IMR-90 (cell line): ENCODE data around the gene ZFR2. TPM values are rescaled to one million over a fixed set of nuclear protein-coding genes. Genes with fewer than 3 reads are reported as not detected.

Experiments used
- ATAC-seq: fragments of 200-7000 bp; cut with Tn5 transposase; 2 replicates; pipeline ENCODE4 v1.9.1; 2020; ENCODE audit warnings: low read depth, mild to moderate bottlenecking, moderate library complexity
- BruUV-seq: library from RNA; stranded (reverse); fragments of 400-500 nt; replicated peaks from 2 replicates; lab custom pipeline; 2021; lab: Mats Ljungman, UMichigan
- CTCF ChIA-PET: fragments of 300-600 bp; formaldehyde crosslinking; extraction: SDS; loops from one replicate; lab custom pipeline; 2021; ENCODE audit warnings: antibody characterized with exemption; lab: Yijun Ruan, JAX
- POLR2A ChIA-PET: fragments of 300-600 bp; sonication (Branson Sonifier 250); formaldehyde crosslinking; loops from one replicate; lab custom pipeline; 2022; ENCODE audit warnings: antibody characterized with exemption; ENCODE audit not compliant: unreplicated experiment; lab: Charles Lee
- DNase-seq: peaks from one replicate; pipeline ENCODE4 v3.0.0; 2013
- H2AFZ ChIP-seq: replicated peaks from 2 replicates; pipeline ENCODE3; 2013; ENCODE audit warnings: low read length, mild to moderate bottlenecking; ENCODE audit not compliant: poor library complexity
- H2AK5ac ChIP-seq: 2 replicates; pipeline ENCODE4 v1.6.1; 2013; ENCODE audit warnings: low read depth, low read length, inconsistent platforms
- H2AK9ac ChIP-seq: replicated peaks from 2 replicates; pipeline ENCODE3; 2013; ENCODE audit warnings: mild to moderate bottlenecking, low read depth, low read length, moderate library complexity; ENCODE audit not compliant: poor library complexity
- H2BK120ac ChIP-seq: 2 replicates; pipeline ENCODE4 v1.6.1; 2013; ENCODE audit warnings: low read depth, low read length, inconsistent platforms
- H2BK15ac ChIP-seq: 3 replicates; pipeline ENCODE4 v1.6.1; 2013; ENCODE audit warnings: low read depth, low read length, inconsistent platforms
- H2BK20ac ChIP-seq: 2 replicates; pipeline ENCODE4 v1.6.1; 2013; ENCODE audit warnings: low read depth, mild to moderate bottlenecking, inconsistent platforms, low read length, moderate library complexity
- H2BK5ac ChIP-seq: 2 replicates; pipeline ENCODE4 v1.6.1; 2013; ENCODE audit warnings: mild to moderate bottlenecking, low read depth, low read length, inconsistent platforms; ENCODE audit not compliant: poor library complexity, severe bottlenecking
- H3K14ac ChIP-seq: replicated peaks from 2 replicates; pipeline ENCODE4 v1.6.1; 2013; ENCODE audit warnings: low read depth, low read length, inconsistent platforms
- H3K18ac ChIP-seq: 2 replicates; pipeline ENCODE4 v1.6.1; 2013; ENCODE audit warnings: low read depth, low read length, control low read depth
- H3K23ac ChIP-seq: 2 replicates; pipeline ENCODE4 v1.6.1; 2013; ENCODE audit warnings: low read depth, low read length, inconsistent platforms
- H3K27ac ChIP-seq: 2 replicates; pipeline ENCODE4 v1.5.1; 2013; ENCODE audit warnings: mild to moderate bottlenecking, control low read depth, low read length; ENCODE audit not compliant: insufficient read depth
- H3K27me3 ChIP-seq: 2 replicates; pipeline ENCODE4 v1.6.1; 2013; ENCODE audit warnings: low read length; ENCODE audit not compliant: control insufficient read depth, insufficient read depth
- H3K36me3 ChIP-seq: 2 replicates; pipeline ENCODE4 v1.6.1; 2013; ENCODE audit warnings: low read length, mixed read lengths; ENCODE audit not compliant: control insufficient read depth, insufficient read depth
- H3K4ac ChIP-seq: 2 replicates; pipeline ENCODE4 v1.6.1; 2013; ENCODE audit warnings: low read depth, low read length, inconsistent platforms
- H3K4me1 ChIP-seq: 2 replicates; pipeline ENCODE4 v1.6.1; 2013; ENCODE audit warnings: low read length, mixed read lengths; ENCODE audit not compliant: control insufficient read depth, insufficient read depth
- H3K4me2 ChIP-seq: 2 replicates; pipeline ENCODE4 v1.6.1; 2013; ENCODE audit warnings: low read depth, mild to moderate bottlenecking, control low read depth, low read length, moderate library complexity
- H3K4me3 ChIP-seq: 2 replicates; pipeline ENCODE4 v1.5.1; 2013; ENCODE audit warnings: low read depth, mild to moderate bottlenecking, control low read depth, low read length, moderate library complexity; ENCODE audit not compliant: insufficient read depth
- H3K56ac ChIP-seq: 2 replicates; pipeline ENCODE4 v1.6.1; 2013; ENCODE audit warnings: low read length, inconsistent platforms; ENCODE audit not compliant: insufficient read depth; ENCODE audit errors: extremely low read depth
- H3K79me1 ChIP-seq, 2 experiments: 2 replicates each; pipeline ENCODE4 v1.6.1; 2013; ENCODE audit warnings: low read length in 2 of 2, inconsistent platforms in 1 of 2, low read depth in 1 of 2
- H3K9ac ChIP-seq: 2 replicates; pipeline ENCODE4 v1.6.1; 2013; ENCODE audit warnings: low read depth, low read length, control low read depth
- H3K9me1 ChIP-seq: 2 replicates; pipeline ENCODE4 v1.6.1; 2013; ENCODE audit warnings: low read length, inconsistent platforms; ENCODE audit not compliant: insufficient read depth
- H3K9me3 ChIP-seq: 2 replicates; pipeline ENCODE4 v1.6.1; 2013; ENCODE audit warnings: low read length; ENCODE audit not compliant: control insufficient read depth, insufficient read depth
- H4K20me1 ChIP-seq: 2 replicates; pipeline ENCODE4 v1.6.1; 2013; ENCODE audit warnings: low read length, inconsistent platforms; ENCODE audit not compliant: insufficient read depth
- H4K5ac ChIP-seq: 2 replicates; pipeline ENCODE4 v1.6.1; 2013; ENCODE audit warnings: mild to moderate bottlenecking, low read depth, low read length, control low read depth
- H4K8ac ChIP-seq, 2 experiments: 2 replicates each; pipeline ENCODE4 v1.6.1; 2013; ENCODE audit warnings: low read depth in 2 of 2, low read length in 2 of 2, control low read depth in 1 of 2, inconsistent platforms in 1 of 2
- H4K91ac ChIP-seq: 2 replicates; pipeline ENCODE4 v1.6.1; 2013; ENCODE audit warnings: low read depth, low read length, inconsistent platforms; ENCODE audit not compliant: insufficient read depth
- BHLHE40 ChIP-seq: fragments of 150-350 bp; IDR thresholded peaks from 2 replicates; pipeline ENCODE4 v1.6.1; 2016; ENCODE audit warnings: mild to moderate bottlenecking, low read depth, low read length
- ELK1 ChIP-seq: fragments of 150-350 bp; IDR thresholded peaks from 2 replicates; pipeline ENCODE4 v1.6.1; 2016; ENCODE audit warnings: low read depth, mild to moderate bottlenecking, low read length, moderate library complexity, borderline replicate concordance
- FOS ChIP-seq: fragments of 150-350 bp; IDR thresholded peaks from 2 replicates; pipeline ENCODE4 v1.6.1; 2016; ENCODE audit warnings: low read depth, low read length
- MAFK ChIP-seq: IDR thresholded peaks from 2 replicates; pipeline ENCODE4 v1.6.1; 2012; ENCODE audit warnings: low read depth, low read length, improper control_type of control experiment
- MXI1 ChIP-seq: IDR thresholded peaks from 2 replicates; pipeline ENCODE4 v1.6.1; 2012; ENCODE audit warnings: low read depth, mild to moderate bottlenecking, low read length, moderate library complexity, borderline replicate concordance
- POLR2A ChIP-seq: IDR thresholded peaks from 2 replicates; pipeline ENCODE4 v1.6.1; 2012; ENCODE audit warnings: mild to moderate bottlenecking, low read depth, low read length
- RCOR1 ChIP-seq: IDR thresholded peaks from 2 replicates; pipeline ENCODE4 v1.6.1; 2012; ENCODE audit warnings: mild to moderate bottlenecking, low read length, improper control_type of control experiment; ENCODE audit not compliant: insufficient replicate concordance
- RFX5 ChIP-seq: IDR thresholded peaks from 2 replicates; pipeline ENCODE4 v1.8.0; 2012; ENCODE audit warnings: low read depth, mild to moderate bottlenecking, low read length, moderate library complexity
- SMC3 ChIP-seq: fragments of 150-350 bp; IDR thresholded peaks from 2 replicates; pipeline ENCODE4 v1.6.1; 2016; ENCODE audit warnings: low read depth, mild to moderate bottlenecking, antibody characterized with exemption, low read length, moderate library complexity
- USF2 ChIP-seq: fragments of 150-350 bp; IDR thresholded peaks from 2 replicates; pipeline ENCODE4 v1.6.1; 2017; ENCODE audit warnings: mild to moderate bottlenecking, antibody characterized with exemption, low read length, low read depth
- WGBS, 2 experiments: methylation state at CpG; one replicate each; pipeline versions ENCODE4 v1.1.5 to v1.1.7; 2013; ENCODE audit warnings: missing lambda C conversion rate in 2 of 2; ENCODE audit not compliant: insufficient read length in 1 of 2; ENCODE audit errors: extremely low coverage in 2 of 2; 5-methylcytosine and 5-hydroxymethylcytosine counted together
- dilution Hi-C: fragments of 300-500 bp; cut with HindIII; formaldehyde crosslinking; loops from one replicate; pipeline ENCODE4 v1.14.3; 2018; ENCODE audit warnings: low sequenced_read_pairs; ENCODE audit not compliant: unreplicated experiment
- in situ Hi-C: fragments of 300-500 bp; cut with MboI; formaldehyde crosslinking; loops from 3 replicates; pipeline ENCODE4 v1.14.3; 2019; ENCODE audit warnings: low sequenced_read_pairs, inconsistent platforms, mixed read lengths
- intact Hi-C: fragments of 100-400 bp; cut with micrococcal nuclease; formaldehyde crosslinking; loops from 2 replicates; pipeline ENCODE4 v1.10.0; 2022
- polyA plus RNA-seq, 3 experiments: library from polyadenylated mRNA; depleted of rRNA; stranded (reverse); fragments of >200 nt; gene quantifications; 2 replicates each; pipeline ENCODE4 v1.2.3, GENCODE V29; 2012; ENCODE audit warnings: low replicate concordance in 1 of 3
- total RNA-seq: library from RNA; depleted of rRNA; stranded (reverse); fragments of >200 nt; gene quantifications from 2 replicates; pipeline ENCODE4 v1.2.3, GENCODE V29; 2012

ZFR2 gene
- total and polyA plus RNA-seq, 2 of the 4 experiments (the other 2 are of a cell fraction), result 0.19 TPM; not detected in 1

- H3K4me2 ChIP-seq, result no peak overlapping the region; the same call in 1 of the 2 replicates
Measured at GRCh38 chr19:3818918-3819317, 49.9 kb downstream of the ZFR2 start.

More at GRCh38 chr19:3818918-3819317, 49.9 kb downstream of the ZFR2 start:
- no peak overlapping the region for H3K23ac ChIP-seq
- H3K9ac ChIP-seq, result no peak overlapping the region
- ATAC-seq, result no peak
- no peak for TF ChIP-seq USF2
- no peak for TF ChIP-seq MAFK
- TF ChIP-seq POLR2A, result no peak
- no peak for TF ChIP-seq ELK1
- TF ChIP-seq MXI1, result no peak
- no peak for TF ChIP-seq BHLHE40
- no peak for TF ChIP-seq RCOR1
- no peak for TF ChIP-seq SMC3
- TF ChIP-seq RFX5, result no peak
- no peak for TF ChIP-seq FOS
- H3K36me3 ChIP-seq, result no peaks in the 10 kb centered on the region
- no peak overlapping the region for H2BK15ac ChIP-seq
- H4K20me1 ChIP-seq, result no peaks in the 10 kb centered on the region
- no peak overlapping the region for H4K8ac ChIP-seq
- H3K27ac ChIP-seq, result no peak overlapping the region
- no peak overlapping the region for H2BK120ac ChIP-seq
- no peaks in the 10 kb centered on the region for H3K79me1 ChIP-seq
- WGBS, 2 experiments, result 37% methylated on average over 10 of the region's 31 CpGs; no CpG with 5 or more reads in 1 of the 2 experiments
- ChIA-PET CTCF (no interaction called here), POLR2A (no interaction called here)
- no peak overlapping the region for H4K5ac ChIP-seq
- no TSS peak for BruUV-seq
- in situ Hi-C loops (no loop called here), intact Hi-C loops (no loop called here), dilution Hi-C loops (no loop called here)
- H3K56ac ChIP-seq, result no peak overlapping the region
- H2AK5ac ChIP-seq, result no peak overlapping the region
- H2AK9ac ChIP-seq, result no peak overlapping the region
- no peak overlapping the region for H2BK20ac ChIP-seq
- no peak for DNase-seq
- H3K9me3 ChIP-seq, result no peaks in the 10 kb centered on the region
- H2BK5ac ChIP-seq, result no peak overlapping the region
- H3K27me3 ChIP-seq, result peaks cover 9% of the 10 kb centered on the region
- H3K4ac ChIP-seq, result no peak overlapping the region
- H3K18ac ChIP-seq, result no peak overlapping the region
- H3K9me1 ChIP-seq, result 0 out of 2 replicates have a peak, but pooled peaks cover 2% of the 10 kb centered on the region
- H3K4me3 ChIP-seq, result no peak overlapping the region
- H2AFZ ChIP-seq, result peak overlapping the region; percentile 11
- H3K4me1 ChIP-seq, result no peaks in the 10 kb centered on the region
- no peak overlapping the region for H4K91ac ChIP-seq
- no peak overlapping the region for H3K14ac ChIP-seq
